Measurements from ENCODE around the gene SERPINB12. TPM values are rescaled to one million over a fixed set of nuclear protein-coding genes. Genes with fewer than 3 reads are reported as not detected.

The SERPINB12 gene
- total and polyA plus RNA-seq, 2 of the 4 experiments (the other 2 are of a cell fraction): not detected

DNA sequence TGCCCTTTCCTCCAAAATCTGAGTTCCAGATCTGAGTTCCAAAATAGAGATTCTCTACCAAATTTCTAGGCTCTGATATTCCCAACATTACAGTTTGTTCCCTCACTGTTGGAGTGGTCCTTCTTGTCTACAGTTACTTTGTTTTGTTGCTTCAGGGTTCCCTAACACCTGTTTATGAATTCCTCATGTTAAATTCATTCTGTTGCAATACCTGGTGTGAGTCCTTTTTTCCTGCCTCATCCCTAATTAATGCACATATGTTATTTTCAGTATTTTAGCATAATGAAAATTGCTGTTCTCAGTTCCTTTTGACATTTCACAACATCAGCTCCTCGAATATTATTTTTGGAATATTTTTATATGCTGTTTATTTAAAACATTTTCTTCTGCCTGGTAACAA, 61.2 kb downstream of the SERPINB12 start:
- H3K36me3 ChIP-seq (ENCODE audit: control insufficient read depth, insufficient read depth, low read length): no peaks in the 10 kb centered on the region
- H3K9ac ChIP-seq (ENCODE audit: low read depth, low read length): no peak overlapping the region
- H3K14ac ChIP-seq (replicated peaks; ENCODE audit: low read depth, low read length): no peak overlapping the region
- no peaks in the 10 kb centered on the region; the same call in 1 of the 2 replicates for H3K4me1 ChIP-seq (ENCODE audit: control insufficient read depth, insufficient read depth, low read length)
- H4K20me1 ChIP-seq (ENCODE audit: insufficient read depth, low read length): no peaks in the 10 kb centered on the region
- no peak overlapping the region for H3K4me2 ChIP-seq (ENCODE audit: low read depth, low read length)
- WGBS, 2 experiments (ENCODE audit: extremely low coverage in 2 of 2, insufficient read length in 1 of 2): no CpG with 5 or more reads among the region's 1 CpG
- H3K18ac ChIP-seq (ENCODE audit: low read depth, low read length): no peak overlapping the region
- no peak overlapping the region for H4K91ac ChIP-seq (ENCODE audit: insufficient read depth, low read depth, low read length)
- no peak overlapping the region for H3K4ac ChIP-seq (ENCODE audit: low read depth, low read length)
- H2AK9ac ChIP-seq (replicated peaks; ENCODE audit: low read depth, low read length, poor library complexity): no peak overlapping the region
- in situ Hi-C loops (cut with MboI; ENCODE audit: low sequenced_read_pairs) (no loop called here), dilution Hi-C loops (cut with HindIII; ENCODE audit: low sequenced_read_pairs, unreplicated experiment) (no loop called here), intact Hi-C loops (cut with micrococcal nuclease) (no loop called here)
- H4K5ac ChIP-seq (ENCODE audit: low read depth, low read length): no peak overlapping the region
- no peaks in the 10 kb centered on the region for H3K79me1 ChIP-seq (ENCODE audit: low read depth in 1 of 2, low read length in 2 of 2)
- H3K27me3 ChIP-seq (ENCODE audit: control insufficient read depth, insufficient read depth, low read length): peaks cover 1% of the 10 kb centered on the region; the same call in 1 of the 2 replicates
- H2BK5ac ChIP-seq (ENCODE audit: low read depth, low read length, poor library complexity, severe bottlenecking): no peak overlapping the region
- H3K23ac ChIP-seq (ENCODE audit: low read depth, low read length): no peak overlapping the region
- POLR2A ChIA-PET (ENCODE audit: unreplicated experiment): no interaction called here
- no peak for ATAC-seq (ENCODE audit: low read depth)
- H3K27ac ChIP-seq (ENCODE audit: insufficient read depth, low read length): no peak overlapping the region
- CTCF ChIA-PET: no interaction called here
- no peaks in the 10 kb centered on the region for H3K9me3 ChIP-seq (ENCODE audit: control insufficient read depth, insufficient read depth, low read length)
- no peak overlapping the region for H3K56ac ChIP-seq (ENCODE audit: extremely low read depth, insufficient read depth, low read length)
- no peak for DNase-seq
- no peak overlapping the region for H2AFZ ChIP-seq (replicated peaks; ENCODE audit: low read length, poor library complexity)
- H2AK5ac ChIP-seq (ENCODE audit: low read depth, low read length): no peak overlapping the region
- no TSS peak for BruUV-seq (replicated peaks)
- H3K4me3 ChIP-seq (ENCODE audit: insufficient read depth, low read depth, low read length): no peak overlapping the region
- H2BK15ac ChIP-seq (ENCODE audit: low read depth, low read length): no peak overlapping the region
- no peak overlapping the region for H2BK120ac ChIP-seq (ENCODE audit: low read depth, low read length)
- H2BK20ac ChIP-seq (ENCODE audit: low read depth, low read length): no peak overlapping the region
- TF ChIP-seq POLR2A (IDR thresholded peaks at IDR 0.05; ENCODE audit: low read depth, low read length) (no peak), CEBPB (IDR thresholded peaks at IDR 0.05; ENCODE audit: low read depth, low read length) (no peak), RFX5 (IDR thresholded peaks at IDR 0.05; ENCODE audit: low read depth, low read length) (no peak), CHD1 (IDR thresholded peaks at IDR 0.05; ENCODE audit: low read depth, low read length) (no peak), BHLHE40 (IDR thresholded peaks at IDR 0.05; ENCODE audit: low read depth, low read length) (no peak), RAD21 (IDR thresholded peaks at IDR 0.05; ENCODE audit: low read length) (no peak), SMC3 (IDR thresholded peaks at IDR 0.05; ENCODE audit: low read depth, low read length) (no peak), MAFK (IDR thresholded peaks at IDR 0.05; ENCODE audit: low read depth, low read length) (no peak), RCOR1 (IDR thresholded peaks at IDR 0.05; ENCODE audit: insufficient replicate concordance, low read length) (no peak), MAZ (IDR thresholded peaks at IDR 0.05; ENCODE audit: borderline replicate concordance, low read depth, low read length) (no peak), FOS (IDR thresholded peaks at IDR 0.05; ENCODE audit: low read depth, low read length) (no peak)
- TF ChIP-seq, protein P1, sequence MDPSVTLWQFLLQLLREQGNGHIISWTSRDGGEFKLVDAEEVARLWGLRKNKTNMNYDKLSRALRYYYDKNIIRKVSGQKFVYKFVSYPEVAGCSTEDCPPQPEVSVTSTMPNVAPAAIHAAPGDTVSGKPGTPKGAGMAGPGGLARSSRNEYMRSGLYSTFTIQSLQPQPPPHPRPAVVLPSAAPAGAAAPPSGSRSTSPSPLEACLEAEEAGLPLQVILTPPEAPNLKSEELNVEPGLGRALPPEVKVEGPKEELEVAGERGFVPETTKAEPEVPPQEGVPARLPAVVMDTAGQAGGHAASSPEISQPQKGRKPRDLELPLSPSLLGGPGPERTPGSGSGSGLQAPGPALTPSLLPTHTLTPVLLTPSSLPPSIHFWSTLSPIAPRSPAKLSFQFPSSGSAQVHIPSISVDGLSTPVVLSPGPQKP (IDR thresholded peaks at IDR 0.05; ENCODE audit: borderline replicate concordance, low read depth, low read length): no peak
- TF ChIP-seq, protein P2, sequence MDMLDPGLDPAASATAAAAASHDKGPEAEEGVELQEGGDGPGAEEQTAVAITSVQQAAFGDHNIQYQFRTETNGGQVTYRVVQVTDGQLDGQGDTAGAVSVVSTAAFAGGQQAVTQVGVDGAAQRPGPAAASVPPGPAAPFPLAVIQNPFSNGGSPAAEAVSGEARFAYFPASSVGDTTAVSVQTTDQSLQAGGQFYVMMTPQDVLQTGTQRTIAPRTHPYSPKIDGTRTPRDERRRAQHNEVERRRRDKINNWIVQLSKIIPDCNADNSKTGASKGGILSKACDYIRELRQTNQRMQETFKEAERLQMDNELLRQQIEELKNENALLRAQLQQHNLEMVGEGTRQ (IDR thresholded peaks at IDR 0.05; ENCODE audit: low read depth, low read length): no peak
- no peak overlapping the region for H4K8ac ChIP-seq (ENCODE audit: low read depth in 2 of 2, low read length in 2 of 2)
- no peaks in the 10 kb centered on the region for H3K9me1 ChIP-seq (ENCODE audit: insufficient read depth, low read length)

Data from IMR-90 (cell line).